GM12878 (cell line): ENCODE results near the gene R3HDM2.

Experiments used
- CBX5 ChIP-seq: sonication (generic); IDR thresholded peaks from 2 replicates; pipeline ENCODE4 v1.6.1; 2016; ENCODE audit warnings: low read depth, moderate library complexity, mild to moderate bottlenecking, inconsistent platforms
- EP300 ChIP-seq, 2 experiments: fragments of 150-350 bp in 1 of 2; IDR thresholded peaks; 2 replicates each; pipeline ENCODE4 v1.6.1; 2011 to 2012; ENCODE audit warnings: low read depth in 2 of 2, low read length in 2 of 2, borderline replicate concordance in 1 of 2, improper control_type of control experiment in 1 of 2, inconsistent platforms in 1 of 2; ENCODE audit not compliant: control insufficient read depth in 1 of 2
- EZH2 ChIP-seq: IDR thresholded peaks from 2 replicates; pipeline ENCODE4 v1.6.1; 2012; ENCODE audit warnings: low read depth, mild to moderate bottlenecking, control low read depth, inconsistent platforms, low read length, borderline replicate concordance; ENCODE audit not compliant: control insufficient read depth
- POLR2A ChIP-seq: IDR thresholded peaks from 2 replicates; pipeline ENCODE4 v1.6.1; 2011; ENCODE audit warnings: low read depth, mild to moderate bottlenecking, low read length
- POLR2AphosphoS5 ChIP-seq: IDR thresholded peaks from 2 replicates; pipeline ENCODE4 v1.6.1; 2011; ENCODE audit warnings: mild to moderate bottlenecking, low read length, inconsistent platforms
- RAD21 ChIP-seq: IDR thresholded peaks from 2 replicates; pipeline ENCODE4 v1.6.1; 2011; ENCODE audit warnings: mild to moderate bottlenecking, low read depth, low read length, moderate library complexity; ENCODE audit not compliant: insufficient read depth
- SIN3A ChIP-seq: IDR thresholded peaks from 2 replicates; pipeline ENCODE4 v1.6.1; 2012; ENCODE audit warnings: low read depth, low read length, improper control_type of control experiment
- SRF ChIP-seq, 2 experiments: IDR thresholded peaks; 2 replicates each; pipeline ENCODE4 v1.6.1; 2011; ENCODE audit warnings: low read depth in 2 of 2, low read length in 2 of 2, mild to moderate bottlenecking in 1 of 2, moderate library complexity in 1 of 2
- TAF1 ChIP-seq: IDR thresholded peaks from 2 replicates; pipeline ENCODE4 v1.6.1; 2011; ENCODE audit warnings: mild to moderate bottlenecking, low read depth, low read length, borderline replicate concordance
- TF ChIP-seq, protein P1 (sequence below), 3 experiments: IDR thresholded peaks in 2 of 3; conservative IDR thresholded peaks in 1 of 3; 2 replicates each; pipeline ENCODE4 v1.5.1; 2011; ENCODE audit warnings: low read depth in 3 of 3, low read length in 3 of 3, mild to moderate bottlenecking in 3 of 3, control low read depth in 2 of 3, moderate library complexity in 2 of 3, inconsistent platforms in 1 of 3, mixed read lengths in 1 of 3; ENCODE audit not compliant: control insufficient read depth in 2 of 3, insufficient read depth in 1 of 3; ENCODE audit errors: extremely low read depth in 1 of 3
- TF ChIP-seq, protein P2 (sequence below): IDR thresholded peaks from 2 replicates; pipeline ENCODE4 v1.6.1; 2012; ENCODE audit warnings: low read depth, low read length, improper control_type of control experiment

DNA sequence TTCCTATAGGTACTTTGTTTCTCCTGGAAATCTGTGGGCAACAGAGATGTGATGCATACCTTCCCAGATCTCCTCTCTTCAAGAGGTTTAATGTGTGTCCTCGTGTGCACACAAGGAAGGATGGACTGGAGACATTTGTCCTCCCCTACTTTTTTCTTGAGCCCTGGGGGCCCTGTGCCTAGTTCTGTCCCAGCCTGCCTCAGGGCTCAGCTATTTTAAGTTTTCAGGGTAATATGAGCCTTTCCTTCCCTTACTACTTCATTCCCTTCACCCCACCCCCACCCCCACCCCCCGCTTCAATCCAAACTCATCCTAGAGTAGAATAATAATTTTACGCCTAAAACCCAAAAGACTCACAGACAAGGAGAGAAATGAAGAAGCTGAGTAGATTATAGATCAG, 180.3 kb downstream of the R3HDM2 start:
- TF ChIP-seq, protein P1, sequence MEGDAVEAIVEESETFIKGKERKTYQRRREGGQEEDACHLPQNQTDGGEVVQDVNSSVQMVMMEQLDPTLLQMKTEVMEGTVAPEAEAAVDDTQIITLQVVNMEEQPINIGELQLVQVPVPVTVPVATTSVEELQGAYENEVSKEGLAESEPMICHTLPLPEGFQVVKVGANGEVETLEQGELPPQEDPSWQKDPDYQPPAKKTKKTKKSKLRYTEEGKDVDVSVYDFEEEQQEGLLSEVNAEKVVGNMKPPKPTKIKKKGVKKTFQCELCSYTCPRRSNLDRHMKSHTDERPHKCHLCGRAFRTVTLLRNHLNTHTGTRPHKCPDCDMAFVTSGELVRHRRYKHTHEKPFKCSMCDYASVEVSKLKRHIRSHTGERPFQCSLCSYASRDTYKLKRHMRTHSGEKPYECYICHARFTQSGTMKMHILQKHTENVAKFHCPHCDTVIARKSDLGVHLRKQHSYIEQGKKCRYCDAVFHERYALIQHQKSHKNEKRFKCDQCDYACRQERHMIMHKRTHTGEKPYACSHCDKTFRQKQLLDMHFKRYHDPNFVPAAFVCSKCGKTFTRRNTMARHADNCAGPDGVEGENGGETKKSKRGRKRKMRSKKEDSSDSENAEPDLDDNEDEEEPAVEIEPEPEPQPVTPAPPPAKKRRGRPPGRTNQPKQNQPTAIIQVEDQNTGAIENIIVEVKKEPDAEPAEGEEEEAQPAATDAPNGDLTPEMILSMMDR (IDR thresholded peaks at IDR 0.05 in 2 of 3, conservative IDR thresholded peaks at IDR 0.05 in 1 of 3; ENCODE audit: control insufficient read depth in 2 of 3, extremely low read depth in 1 of 3, insufficient read depth in 1 of 3, low read depth in 3 of 3, low read length in 3 of 3) = no peak
- no peak for TF ChIP-seq CBX5
- TF ChIP-seq EP300 (IDR thresholded peaks at IDR 0.05; ENCODE audit: borderline replicate concordance in 1 of 2, control insufficient read depth in 1 of 2, low read depth in 2 of 2, low read length in 2 of 2) = no peak
- TF ChIP-seq EZH2 = no peak
- TF ChIP-seq, protein P2, sequence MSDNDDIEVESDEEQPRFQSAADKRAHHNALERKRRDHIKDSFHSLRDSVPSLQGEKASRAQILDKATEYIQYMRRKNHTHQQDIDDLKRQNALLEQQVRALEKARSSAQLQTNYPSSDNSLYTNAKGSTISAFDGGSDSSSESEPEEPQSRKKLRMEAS = no peak
- no peak for TF ChIP-seq TAF1
- TF ChIP-seq SIN3A = no peak
- TF ChIP-seq POLR2A = no peak
- TF ChIP-seq RAD21 = no peak
- TF ChIP-seq SRF (IDR thresholded peaks at IDR 0.05; ENCODE audit: low read depth in 2 of 2, low read length in 2 of 2) = no peak
- no peak for TF ChIP-seq POLR2AphosphoS5
